Measurements from ENCODE around the gene MYH11.
A peak's percentile ranks its signal among the peaks of the same experiment; 100 is the strongest.

MYH11 gene

GRCh38 chr16:15888072-15888976 is 31.5 kb upstream of the MYH11 start, which contains the start of gene CEP20:
Gene CEP20, minus strand, starts transcription at chr16:15888603. Its CDS starts 18 bp downstream, at chr16:15888585.
- H3K4me3 ChIP-seq (ENCODE audit: low read depth, low read length) = peak within 1 kb of the TSS; percentile 69
- DNase-seq (ENCODE audit: low read depth, low spot score) = peak; percentile 99
- in situ Hi-C loops (cut with HindIII; ENCODE audit: low sequenced_read_pairs) = loop anchor here (25.0 kb wide), 1 partner anchor 99 kb away; no protein-coding TSS in a partner anchor
- TF ChIP-seq, protein P1, sequence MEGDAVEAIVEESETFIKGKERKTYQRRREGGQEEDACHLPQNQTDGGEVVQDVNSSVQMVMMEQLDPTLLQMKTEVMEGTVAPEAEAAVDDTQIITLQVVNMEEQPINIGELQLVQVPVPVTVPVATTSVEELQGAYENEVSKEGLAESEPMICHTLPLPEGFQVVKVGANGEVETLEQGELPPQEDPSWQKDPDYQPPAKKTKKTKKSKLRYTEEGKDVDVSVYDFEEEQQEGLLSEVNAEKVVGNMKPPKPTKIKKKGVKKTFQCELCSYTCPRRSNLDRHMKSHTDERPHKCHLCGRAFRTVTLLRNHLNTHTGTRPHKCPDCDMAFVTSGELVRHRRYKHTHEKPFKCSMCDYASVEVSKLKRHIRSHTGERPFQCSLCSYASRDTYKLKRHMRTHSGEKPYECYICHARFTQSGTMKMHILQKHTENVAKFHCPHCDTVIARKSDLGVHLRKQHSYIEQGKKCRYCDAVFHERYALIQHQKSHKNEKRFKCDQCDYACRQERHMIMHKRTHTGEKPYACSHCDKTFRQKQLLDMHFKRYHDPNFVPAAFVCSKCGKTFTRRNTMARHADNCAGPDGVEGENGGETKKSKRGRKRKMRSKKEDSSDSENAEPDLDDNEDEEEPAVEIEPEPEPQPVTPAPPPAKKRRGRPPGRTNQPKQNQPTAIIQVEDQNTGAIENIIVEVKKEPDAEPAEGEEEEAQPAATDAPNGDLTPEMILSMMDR (IDR thresholded peaks at IDR 0.05; ENCODE audit: low read depth, low read length) = no peak

DNA sequence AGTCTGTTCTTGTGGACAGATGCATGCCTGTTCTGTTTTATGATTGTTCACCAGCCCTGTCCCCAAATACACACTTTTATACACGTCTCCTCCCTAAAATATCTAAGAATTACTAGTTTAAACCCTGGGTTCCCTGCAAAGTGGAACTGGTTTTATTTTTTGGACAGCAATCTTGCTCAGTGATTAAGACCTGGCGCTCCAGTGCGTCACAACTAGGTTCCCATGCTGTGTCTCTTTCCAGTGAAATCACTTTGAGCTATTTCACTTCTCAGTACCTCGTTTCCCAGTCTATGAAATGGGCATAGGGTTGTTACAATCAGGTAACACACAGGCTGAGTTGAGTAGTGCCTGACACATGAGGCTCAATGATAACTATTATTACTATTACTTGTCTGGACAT is 30.5 kb upstream of the MYH11 start:
- peak overlapping the region; percentile 69 for H3K4me3 ChIP-seq (ENCODE audit: low read depth, low read length)
- in situ Hi-C loops (cut with HindIII; ENCODE audit: low sequenced_read_pairs) = loop anchor here (25.0 kb wide), 1 partner anchor 100 kb away; no protein-coding TSS in a partner anchor
- TF ChIP-seq, protein P1 (IDR thresholded peaks at IDR 0.05; ENCODE audit: low read depth, low read length) = no peak
- no peak for DNase-seq (ENCODE audit: low read depth, low spot score)

- TF ChIP-seq, protein P1 (IDR thresholded peaks at IDR 0.05; ENCODE audit: low read depth, low read length) = no peak
- in situ Hi-C loops (cut with HindIII; ENCODE audit: low sequenced_read_pairs) = loop anchor here (25.0 kb wide), 1 partner anchor 101 kb away; no protein-coding TSS in a partner anchor
- no peak overlapping the region for H3K4me3 ChIP-seq (ENCODE audit: low read depth, low read length)
- DNase-seq (ENCODE audit: low read depth, low spot score) = no peak
Measured at GRCh38 chr16:15886078-15886477, 29.2 kb upstream of the MYH11 start.

GRCh38 chr16:15885560-15886001 is 28.8 kb upstream of the MYH11 start:
- H3K4me3 ChIP-seq (ENCODE audit: low read depth, low read length) = no peak overlapping the region
- in situ Hi-C loops (cut with HindIII; ENCODE audit: low sequenced_read_pairs) = loop anchor here (25.0 kb wide), 1 partner anchor 102 kb away; no protein-coding TSS in a partner anchor
- TF ChIP-seq, protein P1 (IDR thresholded peaks at IDR 0.05; ENCODE audit: low read depth, low read length) = no peak
- DNase-seq (ENCODE audit: low read depth, low spot score) = no peak

GRCh38 chr16:15882563-15882962 is 25.7 kb upstream of the MYH11 start:
- H3K4me3 ChIP-seq (ENCODE audit: low read depth, low read length) = no peak overlapping the region
- no peak for DNase-seq (ENCODE audit: low read depth, low spot score)
- TF ChIP-seq, protein P1 (IDR thresholded peaks at IDR 0.05; ENCODE audit: low read depth, low read length) = no peak
- in situ Hi-C loops (cut with HindIII; ENCODE audit: low sequenced_read_pairs) = loop anchor here (25.0 kb wide), 1 partner anchor 105 kb away; no protein-coding TSS in a partner anchor

DNA sequence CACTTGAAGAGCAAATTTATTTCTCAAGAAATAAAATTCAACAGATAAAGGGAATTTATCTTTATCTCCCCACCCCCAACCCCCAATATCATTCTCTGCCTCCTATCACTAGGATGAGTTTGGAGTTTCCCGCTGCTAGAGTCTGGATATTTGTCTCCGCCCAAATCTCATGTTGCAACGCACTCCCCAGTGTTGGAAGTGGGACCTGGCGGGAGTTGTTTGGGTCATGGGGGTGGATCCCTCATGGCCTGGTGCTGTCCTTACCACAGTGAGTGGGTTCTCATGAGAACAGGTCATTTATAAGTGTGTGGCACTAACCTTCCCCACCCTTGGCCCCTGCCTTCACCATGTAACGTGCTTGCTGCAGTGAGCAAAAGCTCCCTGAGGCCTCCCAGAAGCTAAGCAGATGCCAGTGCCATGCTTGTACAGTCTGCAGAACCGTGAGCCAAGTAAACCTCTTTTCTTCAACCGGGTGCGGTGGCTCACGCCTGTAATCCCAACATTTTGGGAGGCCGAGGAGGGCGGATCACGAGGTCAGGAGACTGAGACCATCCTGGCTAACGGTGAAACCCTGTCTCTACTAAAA is 25.1 kb upstream of the MYH11 start:
- DNase-seq (ENCODE audit: low read depth, low spot score) = no peak
- no peak overlapping the region for H3K4me3 ChIP-seq (ENCODE audit: low read depth, low read length)
- TF ChIP-seq, protein P1 (IDR thresholded peaks at IDR 0.05; ENCODE audit: low read depth, low read length) = no peak
- in situ Hi-C loops (cut with HindIII; ENCODE audit: low sequenced_read_pairs) = loop anchor here (25.0 kb wide), 1 partner anchor 105 kb away; no protein-coding TSS in a partner anchor

Measured in astrocyte of the spinal cord (primary cell).